Measurements from ENCODE around the gene SUSD2. TPM values are rescaled to one million over a fixed set of nuclear protein-coding genes. Genes with fewer than 3 reads are reported as not detected.

SUSD2 gene
- total and polyA plus RNA-seq, 9 of the 15 experiments (the other 6 are each of a cell fraction or from before 2014, with no cell fraction given) = 0.01 to 0.16 (median 0.04) TPM; not detected in 4

- intact Hi-C loops (cut with micrococcal nuclease) (no loop called here), in situ Hi-C loops (cut with MboI) (no loop called here)
- Histone ChIP-seq H3K4me3 (no peak overlapping the region), H3K9ac (ENCODE audit: insufficient read depth in 1 of 2, low read depth in 2 of 2, low read length in 2 of 2) (no peak overlapping the region; a peak in 1 of 4 replicates), H3K27me3 (ENCODE audit: control insufficient read depth in 2 of 2, insufficient read depth in 2 of 2, low read length in 2 of 2) (no peaks in the 10 kb centered on the region), H3K4me2 (ENCODE audit: insufficient read depth, low read length) (0 out of 2 replicates have a peak overlapping the region, but pooled peaks have one; percentile 7), H2AFZ (ENCODE audit: low read depth, low read length) (no peak overlapping the region), H3K4me1 (replicated peaks in 1 of 2; ENCODE audit: control insufficient read depth in 2 of 2, insufficient read depth in 2 of 2, low read length in 2 of 2) (peaks cover 9 to 29% of the 10 kb centered on the region in 2 experiments; a peak in 4 of 5 replicates), H3K79me2 (ENCODE audit: control insufficient read depth, insufficient read depth, low read length) (no peaks in the 10 kb centered on the region; the same call in 2 of the 3 replicates), H3K36me3 (ENCODE audit: control insufficient read depth, insufficient read depth, low read length) (peaks cover 19% of the 10 kb centered on the region; the same call in 2 of the 3 replicates), H3K9me3 (replicated peaks; ENCODE audit: control insufficient read depth, insufficient read depth, low read depth, low read length) (no peaks in the 10 kb centered on the region), H3K27ac (ENCODE audit: extremely low read depth, low read depth, low read length) (no peak overlapping the region; the same call in 2 of the 3 replicates), H4K20me1 (replicated peaks; ENCODE audit: control insufficient read depth, insufficient read depth, low read length) (no peaks in the 10 kb centered on the region; the same call in 1 of the 2 replicates), H3K9me1 (ENCODE audit: control insufficient read depth, insufficient read depth, low read length) (peaks cover 3% of the 10 kb centered on the region)
- CTCF ChIA-PET (ENCODE audit: low intra/inter-chr PET ratio) = no interaction called here
- peak; percentile 84 to 91 (median 87) for DNase-seq (ENCODE audit: extremely low read depth in 1 of 4, low spot score in 3 of 4)
- peak; percentile 100 for ATAC-seq
- FAIRE-seq = peak; percentile 11
- 20% methylated on average over 17 of the region's 23 CpGs for WGBS (ENCODE audit: insufficient coverage, low coverage, missing lambda C conversion rate)
- POLR2A ChIA-PET = interaction anchor here (0.6 to 1.2 kb wide), 4 partner anchors 11 to 129 kb away, joined by 3 to 4 read pairs (median 3); no protein-coding TSS in a partner anchor
- no TSS peak for BruUV-seq (replicated peaks)
- TF ChIP-seq CTCF (IDR thresholded peaks at IDR 0.05 in 2 of 3, conservative IDR thresholded peaks at IDR 0.05 in 1 of 3; ENCODE audit: insufficient read depth in 2 of 3, low read depth in 1 of 3, low read length in 3 of 3) (peak; percentile 74 to 88 (median 84)), MAZ (CRISPR knock-in tag; conservative IDR thresholded peaks at IDR 0.05 in 1 of 2, IDR thresholded peaks at IDR 0.05 in 1 of 2) (peak; percentile 18 to 81; a peak in 2 of 4 replicates), SPI1 (IDR thresholded peaks at IDR 0.05; ENCODE audit: borderline replicate concordance, low read depth, low read length) (0 out of 2 replicates have a peak, but pooled peaks have one; percentile 8), MYC (IDR thresholded peaks at IDR 0.05; ENCODE audit: low read depth, low read length) (0 out of 2 replicates have a peak, but pooled peaks have one; percentile 32), MYC (CRISPR knock-in tag; IDR thresholded peaks at IDR 0.05; ENCODE audit: borderline replicate concordance, low read depth) (no peak), FOXP1 (CRISPR knock-in tag; IDR thresholded peaks at IDR 0.05) (peak; percentile 51; the same call in 1 of the 2 replicates), CREM (IDR thresholded peaks at IDR 0.05; ENCODE audit: low read depth) (peak; percentile 46), KLF13 (tag; IDR thresholded peaks at IDR 0.05; ENCODE audit: borderline replicate concordance, low read depth) (peak; percentile 85), PHF21A (IDR thresholded peaks at IDR 0.05; ENCODE audit: borderline replicate concordance, low read depth) (no peak), XRCC5 (IDR thresholded peaks at IDR 0.05; ENCODE audit: low read depth, low read length) (peak; percentile 79; the same call in 1 of the 2 replicates), TFAP4 (CRISPR knock-in tag; IDR thresholded peaks at IDR 0.05; ENCODE audit: borderline replicate concordance) (0 out of 2 replicates have a peak, but pooled peaks have one; percentile 21), FOXM1 (IDR thresholded peaks at IDR 0.05; ENCODE audit: low read depth) (no peak), FOXM1 (CRISPR knock-in tag; IDR thresholded peaks at IDR 0.05; ENCODE audit: low read depth) (no peak), YY1 (IDR thresholded peaks at IDR 0.05; ENCODE audit: borderline replicate concordance in 1 of 3, control insufficient read depth in 1 of 3, extremely low read depth in 1 of 3, insufficient read depth in 3 of 3, insufficient read length in 1 of 3, insufficient replicate concordance in 2 of 3, low read depth in 1 of 3, low read length in 2 of 3) (peak in 1 of 3 experiments; percentile 25), TAF1 (IDR thresholded peaks at IDR 0.05; ENCODE audit: control insufficient read depth, extremely low read depth, insufficient read depth, low read length, severe bottlenecking) (no peak), CXXC5 (CRISPR knock-in tag; IDR thresholded peaks at IDR 0.05) (peak; percentile 53)
Observed at GRCh38 chr22:24156913-24157821, 24.1 kb upstream of the SUSD2 start.
